GM12878 (cell line): ENCODE results near the gene SULT2B1. TPM values are rescaled to one million over a fixed set of nuclear protein-coding genes. Genes with fewer than 3 reads are reported as not detected.

ENCODE experiments used
- ATF3 ChIP-seq: IDR thresholded peaks from 2 replicates; pipeline ENCODE4 v1.6.1; 2011; ENCODE audit warnings: low read depth, mild to moderate bottlenecking, low read length, moderate library complexity, borderline replicate concordance; ENCODE audit errors: extremely low read depth
- DPF2 ChIP-seq: fragments of 450-650 bp; IDR thresholded peaks from 2 replicates; pipeline ENCODE4 v1.6.1; 2017; ENCODE audit warnings: mild to moderate bottlenecking
- E2F4 ChIP-seq: IDR thresholded peaks from 2 replicates; pipeline ENCODE4 v1.6.1; 2012; ENCODE audit warnings: low read depth, low read length, improper control_type of control experiment
- GATAD2B ChIP-seq: fragments of 450-650 bp; conservative IDR thresholded peaks from 2 replicates; pipeline ENCODE4 v1.6.1; 2017; ENCODE audit warnings: low read depth, mild to moderate bottlenecking, moderate library complexity
- HCFC1 ChIP-seq: fragments of 150-350 bp; IDR thresholded peaks from 2 replicates; pipeline ENCODE4 v1.6.1; 2014; ENCODE audit warnings: low read length
- HDGF ChIP-seq: fragments of 450-650 bp; IDR thresholded peaks from 2 replicates; pipeline ENCODE4 v1.6.1; 2016; ENCODE audit warnings: antibody characterized with exemption
- HSF1 ChIP-seq: fragments of 150-350 bp; IDR thresholded peaks from 2 replicates; pipeline ENCODE4 v1.6.1; 2014; ENCODE audit warnings: mild to moderate bottlenecking, low read depth, low read length
- KDM1A ChIP-seq: fragments of 200-600 bp; sonication (generic); IDR thresholded peaks from 2 replicates; pipeline ENCODE4 v1.6.1; 2016; ENCODE audit warnings: borderline replicate concordance
- MAX ChIP-seq: IDR thresholded peaks from 2 replicates; pipeline ENCODE4 v1.6.1; 2012; ENCODE audit warnings: low read depth, low read length, improper control_type of control experiment
- MTA2 ChIP-seq: fragments of 450-650 bp; IDR thresholded peaks from 2 replicates; pipeline ENCODE4 v1.6.1; 2016; ENCODE audit warnings: low read depth, mild to moderate bottlenecking, moderate library complexity
- MTA3 ChIP-seq: IDR thresholded peaks from 2 replicates; pipeline ENCODE4 v1.6.1; 2012; ENCODE audit warnings: low read length, inconsistent platforms, borderline replicate concordance
- NFYA ChIP-seq: IDR thresholded peaks from 2 replicates; pipeline ENCODE4 v1.6.1; 2011; ENCODE audit warnings: low read depth, mild to moderate bottlenecking, low read length, improper control_type of control experiment, borderline replicate concordance
- NKRF ChIP-seq: fragments of 450-650 bp; conservative IDR thresholded peaks from 2 replicates; pipeline ENCODE4 v1.6.1; 2017; ENCODE audit warnings: mild to moderate bottlenecking, moderate library complexity
- RAD51 ChIP-seq: fragments of 450-650 bp; IDR thresholded peaks from 2 replicates; pipeline ENCODE4 v1.6.1; 2016; ENCODE audit warnings: moderate library complexity, mild to moderate bottlenecking, inconsistent platforms
- RCOR1 ChIP-seq: conservative IDR thresholded peaks from 2 replicates; pipeline ENCODE4 v1.6.1; 2012; ENCODE audit warnings: low read depth, low read length, improper control_type of control experiment
- SMAD1 ChIP-seq: fragments of 450-650 bp; IDR thresholded peaks from 2 replicates; pipeline ENCODE4 v1.6.1; 2018; ENCODE audit warnings: mild to moderate bottlenecking, low read depth; ENCODE audit not compliant: partially characterized antibody
- SUPT20H ChIP-seq: IDR thresholded peaks from 2 replicates; pipeline ENCODE4 v1.6.1; 2011; ENCODE audit warnings: low read depth, mild to moderate bottlenecking, low read length, moderate library complexity, borderline replicate concordance; ENCODE audit not compliant: control insufficient read depth
- SUZ12 ChIP-seq: fragments of 200-600 bp; sonication (generic); IDR thresholded peaks from one replicate; pipeline ENCODE4 v1.6.1; 2018; ENCODE audit warnings: antibody characterized with exemption, mild to moderate bottlenecking; ENCODE audit not compliant: unreplicated experiment
- TCF12 ChIP-seq: IDR thresholded peaks from 2 replicates; pipeline ENCODE4 v1.6.1; 2011; ENCODE audit warnings: low read depth, mild to moderate bottlenecking, low read length
- TCF3 ChIP-seq: IDR thresholded peaks from 2 replicates; pipeline ENCODE4 v1.6.1; 2012; ENCODE audit warnings: low read depth, mild to moderate bottlenecking, low read length, borderline replicate concordance; ENCODE audit not compliant: insufficient read depth
- USF2 ChIP-seq: IDR thresholded peaks from 2 replicates; pipeline ENCODE4 v1.6.1; 2011; ENCODE audit warnings: low read depth, low read length, improper control_type of control experiment, borderline replicate concordance
- YBX1 ChIP-seq: fragments of 450-650 bp; IDR thresholded peaks from 2 replicates; pipeline ENCODE4 v1.6.1; 2016; ENCODE audit warnings: antibody characterized with exemption
- polyA plus RNA-seq, 11 experiments: library from polyadenylated mRNA; depleted of rRNA in 4 of 11; unstranded in 6 of 11; stranded (reverse) in 5 of 11; fragments of >200 nt; fragmentation: Nextera tagmentation in 4 of 11; fragmentation: Illumina TruSeq in 1 of 11; extraction: Ambion mirVana in 4 of 11; extraction: Trizol in 1 of 11; gene quantifications; 1 replicate in 1 of 11; 2 replicates in 10 of 11; pipeline versions ENCODE4 v1.2.1 to v1.2.3, GENCODE V29; 2011 to 2016; ENCODE audit warnings: inconsistent platforms in 2 of 11, missing spikeins in 2 of 11, low read depth in 1 of 11
- total RNA-seq, 4 experiments: library from RNA; depleted of rRNA in 3 of 4; stranded (reverse); fragments of >200 nt in 3 of 4; fragmentation: Illumina TruSeq in 1 of 4; extraction: Trizol in 1 of 4; gene quantifications; 2 replicates each; pipeline versions ENCODE4 v1.2.1 to v1.2.3, GENCODE V29; 2013 to 2021

The SULT2B1 gene
- total and polyA plus RNA-seq, 10 of the 15 experiments (the other 5 are each of a cell fraction or from before 2014, with no cell fraction given) = 0.11 to 0.14 TPM; not detected in 8

GRCh38 chr19:48634424-48635262 lies 82.7 kb downstream of the SULT2B1 start (continued):
- no peak for TF ChIP-seq SMAD1
- peak; percentile 15; the same call in 1 of the 2 replicates for TF ChIP-seq MTA2
- 0 out of 2 replicates have a peak, but pooled peaks have one; percentile 42 for TF ChIP-seq NKRF
- peak; percentile 45; the same call in 1 of the 2 replicates for TF ChIP-seq DPF2
- peak; percentile 71 for TF ChIP-seq HSF1
- peak; percentile 72; the same call in 1 of the 2 replicates for TF ChIP-seq HDGF
- peak; percentile 28 for TF ChIP-seq HCFC1
- TF ChIP-seq MTA3 = no peak
- no peak for TF ChIP-seq E2F4
- TF ChIP-seq ATF3 = peak; percentile 66; the same call in 1 of the 2 replicates
- TF ChIP-seq MAX = peak; percentile 94; the same call in 1 of the 2 replicates
- no peak for TF ChIP-seq NFYA
- no peak for TF ChIP-seq KDM1A
- peak; percentile 95 for TF ChIP-seq RAD51
- TF ChIP-seq YBX1 = no peak
- peak; percentile 89 for TF ChIP-seq USF2
- TF ChIP-seq GATAD2B = peak; percentile 68; the same call in 1 of the 2 replicates
- no peak for TF ChIP-seq SUPT20H
- 0 out of 2 replicates have a peak, but pooled peaks have one; percentile 20 for TF ChIP-seq TCF12
- TF ChIP-seq RCOR1 = 0 out of 2 replicates have a peak, but pooled peaks have one; percentile 53
- TF ChIP-seq SUZ12 = no peak
- TF ChIP-seq TCF3 = 0 out of 2 replicates have a peak, but pooled peaks have one; percentile 14
